ENCODE data around the gene MEIOSIN. TPM values are rescaled to one million over a fixed set of nuclear protein-coding genes. Genes with fewer than 3 reads are reported as not detected.

MEIOSIN gene
- total and polyA plus RNA-seq, 2 donors (not counting 1 experiment from before 2014, with no cell fraction given) = not detected

GRCh38 chr19:45780448-45781213 lies 47.4 kb downstream of the MEIOSIN start:
- Mint-ChIP-seq H3K4me3 (no peak overlapping the region), H3K27ac (no peak overlapping the region), H3K9me3 (ENCODE audit: insufficient read depth) (no peaks in the 10 kb centered on the region), H3K4me1 (peaks cover 19% of the 10 kb centered on the region), H3K27me3 (peaks cover 10% of the 10 kb centered on the region)
- H3K36me3 ChIP-seq (replicated peaks in 1 of 2; ENCODE audit: control extremely low read depth in 1 of 2, control insufficient read depth in 1 of 2, extremely low read depth in 1 of 2, insufficient read depth in 2 of 2, low read length in 1 of 2) = peaks cover 0 to 14% of the 10 kb centered on the region in 2 experiments
- ChIA-PET POLR2A (interaction anchor here (0.6 to 0.7 kb wide), 2 partner anchors 11 to 16 kb away, joined by 3 to 8 read pairs; partner anchors contain the start of gene SIX5), CTCF (interaction anchor here (1.8 kb wide), 1 partner anchor 36 kb away, joined by 5 read pairs; no protein-coding TSS in a partner anchor)
- intact Hi-C loops (cut with micrococcal nuclease) = no loop called here
- H4K20me1 ChIP-seq (ENCODE audit: control insufficient read depth, insufficient read depth, low read length, poor library complexity, severe bottlenecking) = peaks cover 78% of the 10 kb centered on the region
- peaks cover 0 to 23% (median 2%) of the 10 kb centered on the region in 4 experiments for H3K27me3 ChIP-seq (replicated peaks in 1 of 4; ENCODE audit: control extremely low read depth in 1 of 4, control insufficient read depth in 3 of 4, insufficient read depth in 4 of 4, low read length in 3 of 4)
- peaks cover 17 to 22% of the 10 kb centered on the region in 2 donors for H3K4me1 ChIP-seq (ENCODE audit: control insufficient read depth in 2 of 2, insufficient read depth in 2 of 2, low read length in 2 of 2)
- H2AFZ ChIP-seq (ENCODE audit: insufficient read depth, low read depth, low read length, poor library complexity, severe bottlenecking) = no peak overlapping the region
- DNase-seq (no peak), ATAC-seq (ENCODE audit: low read depth) (no peak)
- TF ChIP-seq EZH2 (IDR thresholded peaks at IDR 0.05; ENCODE audit: borderline replicate concordance, insufficient read depth, low read depth, low read length, poor library complexity, severe bottlenecking) = no peak
- TF ChIP-seq, protein P1, sequence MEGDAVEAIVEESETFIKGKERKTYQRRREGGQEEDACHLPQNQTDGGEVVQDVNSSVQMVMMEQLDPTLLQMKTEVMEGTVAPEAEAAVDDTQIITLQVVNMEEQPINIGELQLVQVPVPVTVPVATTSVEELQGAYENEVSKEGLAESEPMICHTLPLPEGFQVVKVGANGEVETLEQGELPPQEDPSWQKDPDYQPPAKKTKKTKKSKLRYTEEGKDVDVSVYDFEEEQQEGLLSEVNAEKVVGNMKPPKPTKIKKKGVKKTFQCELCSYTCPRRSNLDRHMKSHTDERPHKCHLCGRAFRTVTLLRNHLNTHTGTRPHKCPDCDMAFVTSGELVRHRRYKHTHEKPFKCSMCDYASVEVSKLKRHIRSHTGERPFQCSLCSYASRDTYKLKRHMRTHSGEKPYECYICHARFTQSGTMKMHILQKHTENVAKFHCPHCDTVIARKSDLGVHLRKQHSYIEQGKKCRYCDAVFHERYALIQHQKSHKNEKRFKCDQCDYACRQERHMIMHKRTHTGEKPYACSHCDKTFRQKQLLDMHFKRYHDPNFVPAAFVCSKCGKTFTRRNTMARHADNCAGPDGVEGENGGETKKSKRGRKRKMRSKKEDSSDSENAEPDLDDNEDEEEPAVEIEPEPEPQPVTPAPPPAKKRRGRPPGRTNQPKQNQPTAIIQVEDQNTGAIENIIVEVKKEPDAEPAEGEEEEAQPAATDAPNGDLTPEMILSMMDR (IDR thresholded peaks at IDR 0.05) = no peak
- H3K9ac ChIP-seq (ENCODE audit: low read length) = no peak overlapping the region
- H3K4me2 ChIP-seq (replicated peaks; ENCODE audit: low read depth, low read length, poor library complexity, severe bottlenecking) = peak overlapping the region; percentile 92
- H3K4me3 ChIP-seq (ENCODE audit: control extremely low read depth in 1 of 5, extremely low read depth in 1 of 5, insufficient read depth in 1 of 5, low read depth in 2 of 5, low read length in 4 of 5) = no peak overlapping the region
- H3K9me3 ChIP-seq (ENCODE audit: control extremely low read depth in 1 of 3, control insufficient read depth in 2 of 3, insufficient read depth in 1 of 3, low read length in 2 of 3) = peaks cover 0 to 4% (median 0%) of the 10 kb centered on the region in 3 donors
- no peak overlapping the region for H3K27ac ChIP-seq (ENCODE audit: low read length in 2 of 2)
- WGBS (ENCODE audit: insufficient coverage) = 58% methylated on average over 4 of the region's 13 CpGs
- H3K79me2 ChIP-seq (ENCODE audit: control insufficient read depth, insufficient read depth, low read length) = no peaks in the 10 kb centered on the region

All from B cell (primary cell).